Liver (tissue), 9 donors: ENCODE results near the gene GGT6. TPM values are rescaled to one million over a fixed set of nuclear protein-coding genes. Genes with fewer than 3 reads are reported as not detected.

Experiments
- DNase-seq: peaks from one replicate; pipeline ENCODE4 v3.0.0-alpha.2; 2017; ENCODE audit warnings: low spot score
- H3K27ac ChIP-seq, 2 donors: one replicate each; pipeline ENCODE4 v1.7.0; 2013; ENCODE audit warnings: inconsistent platforms in 2 of 2, low read length in 2 of 2, control low read depth in 1 of 2, low read depth in 1 of 2, mild to moderate bottlenecking in 1 of 2
- H3K27me3 ChIP-seq, 4 donors: one replicate each; pipeline versions ENCODE4 v1.6.1 to v1.7.0; 2013; ENCODE audit warnings: low read length in 3 of 4, inconsistent platforms in 1 of 4, mild to moderate bottlenecking in 1 of 4, moderate library complexity in 1 of 4; ENCODE audit not compliant: control insufficient read depth in 4 of 4, insufficient read depth in 4 of 4
- H3K36me3 ChIP-seq, 4 donors: one replicate each; pipeline versions ENCODE4 v1.6.1 to v1.7.0; 2013; ENCODE audit warnings: low read length in 3 of 4, mild to moderate bottlenecking in 3 of 4, low read depth in 1 of 4, moderate library complexity in 1 of 4; ENCODE audit not compliant: control insufficient read depth in 4 of 4, insufficient read depth in 3 of 4
- H3K4me1 ChIP-seq, 4 donors: one replicate each; pipeline versions ENCODE4 v1.6.1 to v1.7.0; 2013; ENCODE audit warnings: low read length in 3 of 4, mild to moderate bottlenecking in 3 of 4, moderate library complexity in 1 of 4; ENCODE audit not compliant: control insufficient read depth in 4 of 4, insufficient read depth in 4 of 4
- H3K4me3 ChIP-seq, 3 donors: one replicate each; pipeline versions ENCODE4 v1.6.1 to v1.7.0; 2013; ENCODE audit warnings: low read length in 3 of 3, control low read depth in 1 of 3, low read depth in 1 of 3, mild to moderate bottlenecking in 1 of 3
- H3K9ac ChIP-seq, 2 donors: one replicate each; pipeline ENCODE4 v1.7.0; 2013; ENCODE audit warnings: low read length in 2 of 2, mild to moderate bottlenecking in 2 of 2, moderate library complexity in 2 of 2, control low read depth in 1 of 2, low read depth in 1 of 2
- H3K9me3 ChIP-seq, 4 donors: one replicate each; pipeline versions ENCODE4 v1.6.1 to v1.7.0; 2013; ENCODE audit warnings: low read length in 3 of 4; ENCODE audit not compliant: control insufficient read depth in 4 of 4
- CTCF ChIP-seq: fragments of 150-350 bp; IDR thresholded peaks from 2 replicates; pipeline ENCODE4 v1.5.1; 2017; ENCODE audit warnings: improper control_type of control experiment, low read depth, low read length; ENCODE audit not compliant: missing input control
- EGR1 ChIP-seq, 2 donors: IDR thresholded peaks; 2 replicates each; pipeline ENCODE4 v1.6.1; 2016 to 2018; ENCODE audit warnings: antibody characterized with exemption in 2 of 2, low read depth in 2 of 2
- FOXA1 ChIP-seq: IDR thresholded peaks from 2 replicates; pipeline ENCODE4 v1.6.1; 2016; ENCODE audit warnings: antibody characterized with exemption
- FOXA2 ChIP-seq: IDR thresholded peaks from 2 replicates; pipeline ENCODE4 v1.6.1; 2016; ENCODE audit warnings: antibody characterized with exemption
- GABPA ChIP-seq, 2 donors: IDR thresholded peaks in 1 of 2; conservative IDR thresholded peaks in 1 of 2; 2 replicates each; pipeline ENCODE4 v1.6.1; 2016; ENCODE audit warnings: antibody characterized with exemption in 2 of 2, mild to moderate bottlenecking in 1 of 2, moderate library complexity in 1 of 2
- HNF4A ChIP-seq, 2 donors: conservative IDR thresholded peaks; 2 replicates each; pipeline ENCODE4 v1.6.1; 2016; ENCODE audit warnings: antibody characterized with exemption in 2 of 2, mild to moderate bottlenecking in 2 of 2
- HNF4G ChIP-seq: IDR thresholded peaks from 2 replicates; pipeline ENCODE4 v1.6.1; 2016; ENCODE audit warnings: antibody characterized with exemption
- JUND ChIP-seq, 2 donors: IDR thresholded peaks; 2 replicates each; pipeline ENCODE4 v1.6.1; 2016; ENCODE audit warnings: antibody characterized with exemption in 2 of 2
- MAX ChIP-seq: IDR thresholded peaks from 2 replicates; pipeline ENCODE4 v1.6.1; 2016; ENCODE audit warnings: antibody characterized with exemption
- TAF1 ChIP-seq: conservative IDR thresholded peaks from 2 replicates; pipeline ENCODE4 v1.6.1; 2016; ENCODE audit warnings: antibody characterized with exemption, mild to moderate bottlenecking
- YY1 ChIP-seq: IDR thresholded peaks from 2 replicates; pipeline ENCODE4 v1.6.1; 2016; ENCODE audit warnings: antibody characterized with exemption, mild to moderate bottlenecking
- WGBS: extraction: QIAGEN DNeasy Blood & Tissue Kit; methylation state at CpG from one replicate; pipeline ENCODE4 v1.1.7; 2013; 5-methylcytosine and 5-hydroxymethylcytosine counted together
- polyA plus RNA-seq, 2 donors: library from polyadenylated mRNA; stranded (reverse) in 1 of 2; unstranded in 1 of 2; fragments of 200-250 nt in 1 of 2; fragments of >200 nt in 1 of 2; fragmentation: Nextera tagmentation in 1 of 2; extraction: Ambion mirVana in 1 of 2; gene quantifications; one replicate each; pipeline versions ENCODE4 v1.2.1 to v1.2.3, GENCODE V29; 2013 to 2015
- total RNA-seq, 2 donors: library from RNA; depleted of rRNA; stranded (reverse); fragments of >200 nt; gene quantifications; one replicate each; pipeline ENCODE4 v1.2.3, GENCODE V29; 2014
- TF ChIP-seq, protein P1 (sequence below): IDR thresholded peaks from 2 replicates; pipeline ENCODE4 v1.6.1; 2016; ENCODE audit warnings: antibody characterized with exemption
- TF ChIP-seq, protein P2 (sequence below): IDR thresholded peaks from 2 replicates; pipeline ENCODE4 v1.6.1; 2016; ENCODE audit warnings: antibody characterized with exemption, mild to moderate bottlenecking
- TF ChIP-seq, protein P3 (sequence below): IDR thresholded peaks from 2 replicates; pipeline ENCODE4 v1.6.1; 2016; ENCODE audit warnings: antibody characterized with exemption
- donor health status: healthy.
- donor health status: healthy.
- donor health status: healthy.
- donor health status: healthy.
- donor health status: healthy.

Gene GGT6
- total and polyA plus RNA-seq, 4 donors: 0.19 to 1.1 (median 0.53) TPM

GRCh38 chr17:4576729-4577322, 16.4 kb upstream of the GGT6 start:
- Histone ChIP-seq H3K27me3 (no peaks in the 10 kb centered on the region), H3K4me3 (no peak overlapping the region), H3K9ac (no peak overlapping the region), H3K27ac (no peak overlapping the region), H3K9me3 (no peaks in the 10 kb centered on the region), H3K36me3 (peaks cover 0 to 2% (median 0%) of the 10 kb centered on the region in 4 donors), H3K4me1 (peaks cover 0 to 14% (median 6%) of the 10 kb centered on the region in 4 donors)
- 84% methylated on average over 18 of the region's 18 CpGs for WGBS
- TF ChIP-seq TAF1 (no peak), GABPA (IDR thresholded peaks at IDR 0.05 in 1 of 2, conservative IDR thresholded peaks at IDR 0.05 in 1 of 2) (no peak), HNF4G (no peak), CTCF (no peak), YY1 (no peak), EGR1 (IDR thresholded peaks at IDR 0.05; ENCODE audit: low read depth in 2 of 2) (no peak)
- TF ChIP-seq, protein P1, sequence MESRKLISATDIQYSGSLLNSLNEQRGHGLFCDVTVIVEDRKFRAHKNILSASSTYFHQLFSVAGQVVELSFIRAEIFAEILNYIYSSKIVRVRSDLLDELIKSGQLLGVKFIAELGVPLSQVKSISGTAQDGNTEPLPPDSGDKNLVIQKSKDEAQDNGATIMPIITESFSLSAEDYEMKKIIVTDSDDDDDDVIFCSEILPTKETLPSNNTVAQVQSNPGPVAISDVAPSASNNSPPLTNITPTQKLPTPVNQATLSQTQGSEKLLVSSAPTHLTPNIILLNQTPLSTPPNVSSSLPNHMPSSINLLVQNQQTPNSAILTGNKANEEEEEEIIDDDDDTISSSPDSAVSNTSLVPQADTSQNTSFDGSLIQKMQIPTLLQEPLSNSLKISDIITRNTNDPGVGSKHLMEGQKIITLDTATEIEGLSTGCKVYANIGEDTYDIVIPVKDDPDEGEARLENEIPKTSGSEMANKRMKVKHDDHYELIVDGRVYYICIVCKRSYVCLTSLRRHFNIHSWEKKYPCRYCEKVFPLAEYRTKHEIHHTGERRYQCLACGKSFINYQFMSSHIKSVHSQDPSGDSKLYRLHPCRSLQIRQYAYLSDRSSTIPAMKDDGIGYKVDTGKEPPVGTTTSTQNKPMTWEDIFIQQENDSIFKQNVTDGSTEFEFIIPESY: no peak
- no peak for DNase-seq

- WGBS: 85% methylated on average over 6 of the region's 6 CpGs
- TF ChIP-seq MAX (no peak), JUND (IDR thresholded peaks at IDR 0.05) (no peak), HNF4G (no peak), YY1 (no peak), HNF4A (conservative IDR thresholded peaks at IDR 0.05) (no peak), FOXA1 (no peak), FOXA2 (no peak)
- TF ChIP-seq, protein P2, sequence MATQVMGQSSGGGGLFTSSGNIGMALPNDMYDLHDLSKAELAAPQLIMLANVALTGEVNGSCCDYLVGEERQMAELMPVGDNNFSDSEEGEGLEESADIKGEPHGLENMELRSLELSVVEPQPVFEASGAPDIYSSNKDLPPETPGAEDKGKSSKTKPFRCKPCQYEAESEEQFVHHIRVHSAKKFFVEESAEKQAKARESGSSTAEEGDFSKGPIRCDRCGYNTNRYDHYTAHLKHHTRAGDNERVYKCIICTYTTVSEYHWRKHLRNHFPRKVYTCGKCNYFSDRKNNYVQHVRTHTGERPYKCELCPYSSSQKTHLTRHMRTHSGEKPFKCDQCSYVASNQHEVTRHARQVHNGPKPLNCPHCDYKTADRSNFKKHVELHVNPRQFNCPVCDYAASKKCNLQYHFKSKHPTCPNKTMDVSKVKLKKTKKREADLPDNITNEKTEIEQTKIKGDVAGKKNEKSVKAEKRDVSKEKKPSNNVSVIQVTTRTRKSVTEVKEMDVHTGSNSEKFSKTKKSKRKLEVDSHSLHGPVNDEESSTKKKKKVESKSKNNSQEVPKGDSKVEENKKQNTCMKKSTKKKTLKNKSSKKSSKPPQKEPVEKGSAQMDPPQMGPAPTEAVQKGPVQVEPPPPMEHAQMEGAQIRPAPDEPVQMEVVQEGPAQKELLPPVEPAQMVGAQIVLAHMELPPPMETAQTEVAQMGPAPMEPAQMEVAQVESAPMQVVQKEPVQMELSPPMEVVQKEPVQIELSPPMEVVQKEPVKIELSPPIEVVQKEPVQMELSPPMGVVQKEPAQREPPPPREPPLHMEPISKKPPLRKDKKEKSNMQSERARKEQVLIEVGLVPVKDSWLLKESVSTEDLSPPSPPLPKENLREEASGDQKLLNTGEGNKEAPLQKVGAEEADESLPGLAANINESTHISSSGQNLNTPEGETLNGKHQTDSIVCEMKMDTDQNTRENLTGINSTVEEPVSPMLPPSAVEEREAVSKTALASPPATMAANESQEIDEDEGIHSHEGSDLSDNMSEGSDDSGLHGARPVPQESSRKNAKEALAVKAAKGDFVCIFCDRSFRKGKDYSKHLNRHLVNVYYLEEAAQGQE: no peak
- TF ChIP-seq, protein P3, sequence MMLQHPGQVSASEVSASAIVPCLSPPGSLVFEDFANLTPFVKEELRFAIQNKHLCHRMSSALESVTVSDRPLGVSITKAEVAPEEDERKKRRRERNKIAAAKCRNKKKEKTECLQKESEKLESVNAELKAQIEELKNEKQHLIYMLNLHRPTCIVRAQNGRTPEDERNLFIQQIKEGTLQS: no peak
- DNase-seq: no peak
Observed at GRCh38 chr17:4576161-4576558, 15.8 kb upstream of the GGT6 start.

More at GRCh38 chr17:4576161-4576558, 15.8 kb upstream of the GGT6 start:
- Histone ChIP-seq H3K36me3 (peaks cover 0 to 2% (median 0%) of the 10 kb centered on the region in 4 donors), H3K27ac (no peak overlapping the region), H3K4me1 (peaks cover 0 to 14% (median 6%) of the 10 kb centered on the region in 4 donors), H3K4me3 (no peak overlapping the region), H3K27me3 (no peaks in the 10 kb centered on the region), H3K9me3 (no peaks in the 10 kb centered on the region), H3K9ac (no peak overlapping the region)
